ENCODE data around the gene MMD2.
"Not testable (repeated sequence)": the region's sequence is repeated elsewhere in the genome, so short reads cannot be mapped to it uniquely, and the experiment has no call there.

Gene MMD2

DNA sequence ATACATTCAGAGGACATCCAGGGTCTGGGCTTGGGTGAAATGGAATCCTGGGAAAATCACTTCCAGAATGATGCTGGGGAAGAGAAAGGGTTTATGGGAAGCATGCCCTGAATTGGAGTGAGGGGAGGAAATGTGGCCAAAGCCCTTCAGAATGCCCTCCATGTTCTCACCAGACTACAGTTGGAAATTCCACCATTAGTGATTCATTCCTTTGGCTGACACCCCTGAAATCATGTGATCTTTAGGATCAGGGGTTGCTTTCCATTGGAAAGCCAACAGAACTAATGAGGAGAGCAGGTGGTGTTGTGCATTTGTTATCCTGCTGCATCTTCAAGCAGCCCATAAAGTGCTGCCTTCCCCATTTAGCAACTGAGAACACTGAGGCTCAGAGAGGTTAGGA, 54.6 kb downstream of the MMD2 start:
- in situ Hi-C loops (cut with MboI; ENCODE audit: low sequenced_read_pairs) = no loop called here

DNA sequence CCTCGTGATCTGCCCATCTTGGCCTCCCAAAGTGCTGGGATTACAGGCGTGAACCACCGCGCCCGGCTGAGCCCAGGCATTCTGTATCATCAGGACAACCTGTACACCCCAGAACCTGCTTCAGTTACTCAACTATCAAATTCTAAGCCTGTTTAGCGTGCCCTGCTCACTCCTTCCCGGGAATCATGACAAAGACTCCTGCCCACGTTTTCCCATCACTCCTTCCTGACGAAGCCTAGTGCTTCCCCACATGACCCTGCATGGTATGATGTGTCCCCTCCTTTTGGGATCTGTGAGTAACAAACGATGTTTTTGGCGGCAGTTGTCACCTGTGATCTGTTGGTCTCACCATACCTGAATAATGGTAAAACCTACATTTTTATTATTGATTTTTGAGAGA, 63.2 kb downstream of the MMD2 start:
- in situ Hi-C loops (cut with MboI; ENCODE audit: low sequenced_read_pairs) = no loop called here

DNA sequence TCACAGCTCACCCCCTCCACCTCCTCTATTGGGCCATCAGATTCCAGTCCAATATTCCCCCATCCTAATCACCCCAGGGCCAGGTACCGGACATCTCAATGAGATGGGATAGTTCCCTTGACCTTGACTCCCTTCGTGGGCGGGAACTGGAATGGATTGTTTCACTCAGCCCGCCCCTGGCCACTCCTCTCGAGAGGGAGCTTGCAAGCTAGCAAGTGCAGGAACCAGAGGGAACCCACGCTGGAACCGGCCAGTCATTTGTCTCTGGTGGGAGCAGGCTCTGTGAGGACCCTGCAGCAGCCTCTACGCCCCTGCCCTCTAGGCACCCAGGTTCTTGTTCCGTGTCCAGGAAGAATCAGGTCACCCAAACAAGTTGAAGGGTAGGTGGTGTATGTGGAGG, 64.5 kb downstream of the MMD2 start:
- in situ Hi-C loops (cut with MboI; ENCODE audit: low sequenced_read_pairs) = no loop called here

DNA sequence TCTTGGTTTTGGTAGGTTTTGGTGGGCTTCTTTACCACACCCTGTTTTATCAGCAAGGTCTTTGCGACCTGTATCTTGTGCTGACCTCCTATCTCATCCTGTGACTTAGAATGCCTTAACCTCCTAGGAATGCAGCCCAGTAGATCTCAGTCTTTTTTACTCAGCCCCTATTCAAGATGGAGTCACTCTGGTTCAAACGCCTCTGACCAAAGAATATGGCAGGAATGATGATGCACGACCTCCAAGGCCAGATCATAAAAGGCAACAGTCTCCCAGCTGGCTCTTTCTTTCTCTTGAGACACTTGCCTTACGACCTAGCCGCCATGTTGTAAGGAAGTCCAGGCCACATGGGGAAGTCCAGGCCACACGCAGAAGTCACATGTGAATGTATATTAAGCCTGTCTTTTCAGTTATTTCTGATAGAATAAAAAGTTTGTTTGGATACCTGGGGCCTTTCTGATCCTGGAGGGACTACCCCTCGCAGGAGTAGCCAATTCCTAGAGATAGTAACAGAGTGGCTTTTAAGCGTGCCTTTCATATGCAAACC, 65.0 kb downstream of the MMD2 start:
- in situ Hi-C loops (cut with MboI; ENCODE audit: low sequenced_read_pairs) = no loop called here

DNA sequence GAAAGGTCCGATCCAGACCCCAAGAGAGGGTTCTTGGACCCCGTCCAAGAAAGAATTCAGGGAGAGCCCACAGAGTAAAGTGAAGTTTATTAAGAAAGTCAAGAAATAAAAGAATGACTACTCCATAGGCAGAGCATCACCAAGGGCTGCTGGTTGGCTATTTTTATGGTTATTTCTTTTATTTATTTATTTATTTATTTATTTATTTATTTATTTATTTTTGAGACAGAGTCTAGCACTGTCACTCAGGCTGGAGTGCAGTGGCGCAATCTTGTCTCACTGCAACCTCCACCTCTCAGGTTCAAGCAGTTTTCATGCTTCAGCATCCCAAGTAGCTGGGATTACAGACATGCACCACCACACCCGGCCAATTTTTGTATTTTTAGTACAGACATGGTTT, 65.8 kb downstream of the MMD2 start:
- in situ Hi-C loops (cut with MboI; ENCODE audit: low sequenced_read_pairs) = not testable (repeated sequence)

DNA sequence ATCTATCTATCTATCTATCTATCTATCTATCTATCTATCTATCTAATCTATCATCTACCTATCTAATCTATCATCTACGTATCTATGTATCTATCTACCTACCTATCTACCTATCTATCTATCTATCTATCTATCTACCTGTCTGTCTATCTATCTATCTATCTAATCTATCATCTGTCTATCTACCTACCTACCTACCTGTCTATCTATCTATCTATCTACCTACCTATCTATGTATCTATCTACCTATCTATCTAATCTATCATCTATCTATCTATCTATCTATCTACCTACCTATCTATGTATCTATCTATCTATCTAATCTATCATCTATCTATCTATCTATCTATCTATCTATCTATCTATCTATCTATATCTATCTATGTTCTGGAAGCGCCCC, 67.5 kb downstream of the MMD2 start:
- in situ Hi-C loops (cut with MboI; ENCODE audit: low sequenced_read_pairs) = not testable (repeated sequence)

DNA sequence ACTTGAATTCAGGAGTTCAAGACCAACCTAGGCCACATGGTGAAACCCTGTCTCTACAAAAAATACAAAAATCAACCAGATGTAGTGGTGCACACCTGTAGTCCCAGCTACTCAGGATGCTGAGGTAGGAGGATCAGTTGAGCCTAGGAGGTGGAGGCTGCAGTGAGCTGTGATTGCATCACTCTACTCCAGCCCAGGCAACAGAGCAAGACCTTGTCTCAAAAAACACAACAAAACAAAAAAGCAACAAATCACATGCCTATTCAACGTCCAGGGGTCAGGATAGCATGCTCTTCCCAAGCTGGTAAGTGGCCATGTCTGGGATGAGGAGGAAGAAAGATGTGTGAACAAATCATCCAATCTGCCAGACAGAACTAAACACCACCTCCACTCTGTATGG, 69.3 kb downstream of the MMD2 start:
- in situ Hi-C loops (cut with MboI; ENCODE audit: low sequenced_read_pairs) = no loop called here

DNA sequence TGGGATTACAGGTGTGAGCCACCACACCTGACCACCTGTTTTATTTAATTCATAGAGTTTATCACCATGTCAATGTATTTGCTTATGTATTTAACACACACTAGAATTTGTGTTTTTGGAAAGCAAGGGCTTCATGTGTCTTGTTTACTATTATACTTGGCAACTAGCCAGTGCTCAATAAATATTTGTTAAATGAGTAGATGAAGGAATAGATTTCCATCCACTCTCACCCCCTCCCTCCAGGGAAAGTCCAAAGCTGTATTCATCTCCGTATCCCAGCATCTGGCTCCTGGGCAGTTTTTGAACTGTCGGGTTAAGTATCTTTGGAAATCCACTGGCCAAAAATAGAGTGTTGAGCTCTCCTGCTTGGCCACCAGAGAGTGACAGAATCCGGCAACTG, 70.8 kb downstream of the MMD2 start:
- in situ Hi-C loops (cut with MboI; ENCODE audit: low sequenced_read_pairs) = no loop called here

DNA sequence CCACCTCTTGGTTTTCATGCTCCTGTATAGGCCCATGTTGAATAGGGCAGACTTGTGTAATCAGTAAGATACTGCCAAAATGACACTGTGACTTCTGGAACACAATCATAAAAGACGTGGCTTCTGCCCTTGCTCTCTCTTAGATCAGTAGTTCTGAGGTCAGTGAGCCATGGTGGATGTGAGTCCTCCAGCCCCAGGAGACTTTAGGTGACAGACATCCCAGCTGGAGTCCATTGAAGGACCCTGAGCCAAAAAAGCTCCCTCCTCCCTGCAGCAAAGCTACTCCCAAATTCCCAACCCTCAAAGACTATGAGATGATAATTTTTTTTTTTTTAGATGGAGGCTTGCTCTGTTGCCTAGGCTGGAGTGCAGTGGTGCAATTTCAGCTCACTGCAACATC, 72.3 kb downstream of the MMD2 start:
- in situ Hi-C loops (cut with MboI; ENCODE audit: low sequenced_read_pairs) = no loop called here

DNA sequence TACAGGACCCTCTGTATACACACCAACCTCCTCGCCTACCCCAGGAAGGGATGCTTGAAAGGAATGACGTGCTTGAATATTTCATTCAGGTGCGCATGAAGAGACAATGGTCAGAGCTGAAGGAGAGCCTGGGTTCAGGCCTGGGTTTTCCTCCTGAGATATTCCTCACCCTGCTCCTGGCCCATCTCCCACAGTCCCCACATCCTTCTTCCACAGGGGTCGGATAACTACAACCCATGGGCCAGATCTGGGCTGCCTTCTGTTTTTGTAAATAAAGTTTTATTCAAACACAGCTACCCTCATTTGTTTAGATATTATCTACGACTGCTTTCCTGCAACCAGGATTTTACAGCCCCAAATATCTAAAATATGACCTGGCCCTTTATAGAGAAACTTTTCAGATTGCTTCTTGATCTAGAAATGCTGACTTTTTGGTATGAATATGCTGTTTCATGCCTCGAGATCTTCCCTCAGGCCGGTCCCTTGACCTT, 73.6 kb downstream of the MMD2 start:
- in situ Hi-C loops (cut with MboI; ENCODE audit: low sequenced_read_pairs) = no loop called here

DNA sequence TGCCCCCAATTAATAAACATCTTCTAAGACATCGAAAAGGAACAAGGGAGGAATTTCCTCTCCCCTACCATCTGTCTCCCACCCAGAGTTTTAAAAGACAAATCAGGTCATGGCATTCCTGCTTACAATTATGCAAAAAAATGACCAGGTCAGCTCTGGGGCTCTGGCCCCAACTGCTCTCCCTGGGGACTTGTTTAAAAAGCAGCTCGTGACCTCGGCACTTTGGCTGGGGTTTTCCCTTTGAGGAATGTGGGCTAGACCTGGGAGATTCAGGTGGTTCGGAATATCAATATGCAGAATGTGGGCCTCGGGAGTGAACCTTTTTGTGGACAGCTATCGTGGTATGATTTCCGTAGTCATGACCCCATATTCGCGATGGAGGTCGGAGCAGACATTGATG, 74.8 kb downstream of the MMD2 start:
- in situ Hi-C loops (cut with MboI; ENCODE audit: low sequenced_read_pairs) = no loop called here

DNA sequence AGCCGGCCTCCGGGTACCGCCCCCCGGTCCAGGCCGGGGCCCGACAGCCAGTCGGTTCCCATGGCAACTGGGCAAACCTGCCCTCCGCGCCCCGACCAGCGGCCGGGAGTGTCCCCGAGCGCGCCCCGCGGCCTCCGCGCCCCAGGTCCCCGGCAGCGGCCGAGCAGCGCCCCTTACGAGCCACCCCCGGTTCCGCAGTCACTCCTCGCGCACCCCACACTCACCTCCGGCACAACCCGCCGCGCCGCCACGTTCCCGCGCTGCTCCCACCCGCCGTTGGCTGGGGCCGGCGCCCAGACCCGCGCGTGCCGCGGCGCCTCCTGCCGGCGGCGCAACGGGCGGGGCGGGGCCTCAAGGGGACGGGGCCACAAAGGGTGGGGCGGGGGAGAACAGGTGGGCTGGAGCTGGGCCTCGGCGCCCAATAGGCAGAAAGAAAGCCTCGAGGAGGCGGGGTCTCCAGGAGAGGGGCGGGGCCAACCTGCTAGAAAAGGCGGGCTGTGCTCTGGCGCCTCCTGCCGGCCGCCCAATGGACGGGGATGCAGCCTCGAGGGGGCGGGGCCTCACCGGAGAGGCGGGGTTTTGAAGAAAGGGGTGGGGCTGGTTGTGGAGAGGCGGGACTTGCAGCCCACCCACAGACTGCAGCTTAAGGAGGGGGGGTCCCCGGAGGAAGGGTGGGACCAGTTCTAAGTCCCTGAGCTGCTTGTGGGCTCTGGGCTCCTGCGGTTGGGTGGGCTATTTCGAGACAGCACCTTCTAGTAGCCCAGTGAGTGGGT, 75.4 kb downstream of the MMD2 start, which contains the start of gene RADIL:
Gene RADIL (minus strand): TSS at position 345 of the 773 bp plus-strand sequence. CDS start 5,577 bp downstream, outside the sequence.
- in situ Hi-C loops (cut with MboI; ENCODE audit: low sequenced_read_pairs) = no loop called here

DNA sequence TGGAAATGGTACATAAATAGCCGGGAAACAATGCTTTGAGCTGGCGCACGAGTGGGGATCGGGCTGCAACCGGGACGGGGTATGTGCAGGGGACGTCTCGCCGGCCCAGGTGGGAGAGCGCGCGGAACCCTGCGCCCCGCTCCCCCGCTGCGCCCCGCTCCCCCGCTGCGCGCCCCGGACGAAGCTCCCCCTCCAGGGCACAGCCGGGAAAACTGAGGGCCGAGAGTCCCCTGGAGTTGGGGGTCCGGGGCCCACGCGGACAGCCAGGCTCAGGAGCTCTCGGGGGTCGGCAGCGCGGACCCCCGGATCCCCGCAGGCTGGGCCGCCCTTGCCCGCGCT, 76.0 kb downstream of the MMD2 start:
- in situ Hi-C loops (cut with MboI; ENCODE audit: low sequenced_read_pairs) = no loop called here

DNA sequence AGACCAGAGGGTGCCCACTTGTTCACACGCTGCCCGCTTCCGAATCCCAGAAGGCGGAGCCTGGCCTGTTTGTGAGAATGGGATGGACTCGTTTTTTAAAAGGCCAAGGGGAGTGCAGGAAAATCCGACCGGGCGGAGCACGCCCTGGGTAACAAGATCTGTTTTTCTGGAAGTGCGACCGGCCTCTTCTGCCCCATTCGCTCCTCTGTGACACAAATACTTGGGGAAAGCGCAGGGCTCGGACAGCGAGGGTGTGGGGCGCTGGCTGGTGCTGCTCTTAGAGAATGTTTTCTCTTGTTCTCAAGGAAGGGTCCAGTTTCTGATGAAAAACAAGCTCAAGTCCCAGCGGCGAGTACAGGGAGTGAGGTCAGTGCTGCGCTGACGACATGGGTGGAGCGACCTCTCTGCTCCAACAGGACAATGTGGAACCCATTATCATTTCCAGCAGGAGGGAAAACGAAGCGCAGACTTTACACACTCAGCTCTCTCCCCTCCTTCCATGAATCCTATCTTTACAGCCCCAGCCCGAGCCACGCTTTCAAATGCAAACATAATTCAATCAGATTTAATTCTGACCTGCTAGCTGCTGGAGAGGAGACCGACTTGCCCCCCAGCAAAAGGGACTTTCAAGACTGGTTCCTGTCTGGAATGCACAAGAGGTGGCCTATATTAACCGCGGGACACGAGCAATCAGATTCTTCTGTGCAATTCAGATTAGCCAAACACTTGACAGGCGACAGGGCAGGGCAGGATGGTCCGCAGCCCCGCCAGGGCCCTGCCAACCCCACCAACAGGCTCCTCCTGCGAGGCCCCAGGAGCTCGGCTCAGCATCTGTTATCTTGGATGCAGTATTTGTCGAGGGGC, 76.6 kb downstream of the MMD2 start:
- in situ Hi-C loops (cut with MboI; ENCODE audit: low sequenced_read_pairs) = no loop called here

DNA sequence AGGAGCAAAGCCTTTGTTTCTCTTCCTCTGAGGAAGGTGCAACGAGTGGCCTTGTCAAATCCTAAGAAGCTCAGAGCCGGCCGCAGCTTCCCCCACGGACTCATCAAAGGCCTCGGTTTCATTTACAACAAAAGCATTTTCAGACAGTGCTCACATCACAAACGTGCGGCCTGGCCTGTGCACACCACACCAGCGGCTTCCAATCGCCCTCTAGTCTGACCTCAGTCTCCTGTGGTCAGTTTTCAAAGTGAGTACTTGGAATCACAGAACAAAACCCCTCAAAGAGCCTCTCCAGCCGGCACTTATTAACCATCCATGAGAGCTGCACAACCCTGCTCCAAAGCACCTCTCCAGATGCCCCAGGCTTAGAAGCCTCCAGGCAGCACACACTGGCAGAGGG, 78.8 kb downstream of the MMD2 start:
- in situ Hi-C loops (cut with MboI; ENCODE audit: low sequenced_read_pairs) = no loop called here

DNA sequence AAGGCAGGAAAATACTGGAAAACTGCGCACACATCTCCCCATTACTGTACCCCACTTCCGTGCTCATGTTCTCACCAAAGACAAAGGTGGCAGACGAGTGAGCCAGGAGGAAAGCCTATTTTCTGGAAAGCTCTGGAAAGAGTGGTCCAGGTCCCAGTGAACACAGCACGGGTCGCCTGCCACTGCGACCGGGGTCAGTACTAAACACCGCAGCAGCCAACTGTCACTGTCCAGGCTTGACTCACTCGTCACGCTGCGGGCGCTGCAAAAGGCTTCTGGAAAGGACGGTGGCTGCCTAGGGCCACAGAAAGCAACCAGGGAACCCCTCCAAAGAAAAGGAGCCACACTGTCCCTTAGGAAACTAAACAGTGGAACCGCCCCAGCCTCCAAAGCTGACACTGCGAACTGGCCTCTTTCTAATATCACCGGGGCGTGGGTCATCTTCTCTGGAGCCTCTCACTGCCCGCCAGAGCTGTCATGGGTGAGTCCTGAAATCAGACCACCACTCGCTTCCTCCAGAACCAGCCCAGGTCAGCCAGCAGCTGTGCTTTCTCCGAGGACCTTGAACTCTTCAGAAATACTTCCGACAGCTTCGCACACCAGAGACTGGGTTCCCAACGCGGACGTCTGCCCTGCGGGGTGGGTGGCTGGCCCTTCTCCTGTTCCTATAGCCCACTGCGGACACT, 79.4 kb downstream of the MMD2 start:
- in situ Hi-C loops (cut with MboI; ENCODE audit: low sequenced_read_pairs) = no loop called here

DNA sequence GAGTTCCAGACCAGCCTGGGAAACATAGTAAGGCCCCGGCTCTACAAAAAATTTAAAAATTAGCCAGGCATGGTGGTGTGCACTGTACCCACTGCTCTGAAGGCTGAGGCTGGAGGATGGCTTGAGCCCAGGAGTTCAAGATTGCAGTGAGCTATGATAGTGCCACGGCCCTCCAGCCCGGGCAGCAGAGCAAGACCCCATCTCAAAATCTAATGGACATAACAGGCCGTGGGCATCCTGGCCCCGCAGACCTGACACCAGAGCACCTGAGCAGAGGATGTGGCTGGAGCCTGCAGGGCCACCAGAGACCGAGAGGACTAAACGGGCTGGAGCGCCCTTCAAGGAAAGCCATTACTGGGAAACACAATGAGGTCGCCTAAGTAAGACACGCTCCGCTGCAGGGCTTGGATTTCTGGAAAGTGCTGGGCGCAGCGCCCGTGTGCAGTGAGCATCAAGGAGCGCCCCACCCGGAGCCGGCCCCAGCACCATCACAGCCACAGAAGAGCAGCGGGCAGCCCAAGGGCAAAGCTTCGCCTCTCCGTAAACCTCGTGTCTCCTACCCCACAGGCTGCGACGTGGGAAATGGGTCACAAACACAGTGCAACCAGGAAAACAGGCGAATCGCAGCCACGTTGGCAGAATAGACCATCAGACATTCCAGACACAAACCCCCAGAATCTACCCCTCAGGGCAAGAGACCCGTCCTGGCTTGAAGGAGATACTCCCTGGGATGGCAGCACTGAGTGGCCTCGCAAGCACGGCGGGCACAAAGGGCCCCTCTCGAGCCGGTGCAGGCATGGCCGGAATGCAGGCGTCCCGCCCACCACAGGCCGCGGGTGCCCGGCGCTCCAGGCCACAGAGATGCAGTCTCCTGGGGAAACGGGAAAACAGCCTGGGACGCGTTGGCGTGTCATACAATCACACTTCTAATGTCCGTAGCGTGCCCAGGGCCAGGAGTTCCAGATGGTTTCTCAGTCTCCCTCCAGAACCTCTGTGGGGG, 80.4 kb downstream of the MMD2 start:
- in situ Hi-C loops (cut with MboI; ENCODE audit: low sequenced_read_pairs) = no loop called here

DNA sequence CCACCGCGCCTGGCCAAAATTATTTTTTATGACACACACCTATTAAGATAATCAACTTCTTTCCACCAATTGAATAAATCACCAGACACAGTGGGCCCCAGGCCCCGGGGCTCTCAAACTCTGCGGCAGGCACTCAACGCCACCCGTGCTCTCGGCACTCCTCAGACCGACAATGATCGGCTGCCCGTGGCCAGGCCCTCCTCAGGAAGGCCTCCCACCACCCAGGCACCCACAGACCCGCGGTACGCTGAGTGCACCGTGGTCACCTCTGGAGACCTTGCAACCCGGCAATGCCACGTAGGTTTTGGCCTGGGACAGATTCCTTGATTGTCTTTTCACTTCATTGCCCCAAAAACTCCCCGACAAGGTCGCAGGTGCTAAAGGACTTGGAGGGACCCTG, 82.4 kb downstream of the MMD2 start:
- in situ Hi-C loops (cut with MboI; ENCODE audit: low sequenced_read_pairs) = no loop called here

DNA sequence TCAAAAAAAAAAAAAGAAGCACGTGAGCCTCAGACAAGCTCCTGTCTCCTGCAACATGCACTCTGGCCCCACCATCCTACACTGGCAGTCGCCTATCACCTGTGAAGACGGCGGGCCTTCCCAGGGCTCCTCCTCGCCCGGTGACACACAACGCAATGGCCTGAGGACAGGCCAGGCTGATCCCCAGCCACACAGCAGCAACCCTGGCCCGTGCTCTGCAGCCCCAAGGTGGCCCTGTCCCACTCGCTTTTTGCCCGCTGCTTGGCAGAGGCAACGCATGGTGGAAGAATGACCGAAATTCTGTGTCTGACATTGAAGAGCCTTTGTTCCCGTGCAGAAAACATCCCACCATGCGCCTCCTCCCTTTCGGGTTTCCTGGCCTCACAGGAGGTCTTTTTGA, 83.6 kb downstream of the MMD2 start:
- in situ Hi-C loops (cut with MboI; ENCODE audit: low sequenced_read_pairs) = no loop called here

All from HL-60/S4 (cell line).